ENCODE data around the gene SLC22A4. TPM values are rescaled to one million over a fixed set of nuclear protein-coding genes. Genes with fewer than 3 reads are reported as not detected.

SLC22A4 gene
- total RNA-seq, 1 experiment from 2014 or later: 0.72 TPM

DNA sequence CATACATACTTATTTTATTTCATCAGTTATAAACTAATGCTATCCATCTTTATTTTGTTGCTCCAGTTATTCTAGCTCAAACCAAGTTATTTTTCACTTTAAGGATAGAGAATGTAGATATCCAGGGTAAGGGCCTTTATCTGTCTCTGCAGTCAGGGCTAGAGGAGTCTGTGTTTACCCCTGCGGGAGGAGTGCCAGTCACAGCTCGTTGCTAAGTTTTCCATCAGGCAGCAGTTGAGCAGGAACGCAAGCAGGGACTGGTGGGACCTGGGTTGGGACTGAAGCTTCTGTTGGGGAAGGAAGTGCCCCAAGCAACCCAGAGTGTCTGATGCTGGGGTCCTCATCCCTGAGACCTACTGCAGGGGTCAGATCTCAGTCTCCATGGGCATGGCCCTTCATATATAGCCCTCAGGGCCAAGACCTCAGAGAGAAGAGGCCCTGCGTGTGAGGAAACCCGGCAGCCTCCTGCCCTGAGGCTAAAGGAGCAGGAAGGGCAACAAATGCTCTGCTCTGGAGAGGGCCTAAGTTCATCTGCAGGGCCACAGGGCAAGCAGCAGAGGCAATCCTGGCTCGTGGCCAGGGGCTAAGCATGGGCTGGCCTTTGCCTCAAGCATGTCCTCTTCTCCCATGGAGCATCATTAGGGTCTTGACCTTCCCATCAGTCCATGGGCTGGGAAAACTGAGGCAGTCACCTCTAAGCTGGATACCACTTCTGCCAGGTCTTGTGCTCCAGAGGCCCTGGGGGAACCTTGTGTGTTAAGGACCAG is 6.6 kb downstream of the SLC22A4 start:
- no peak overlapping the region for H3K23ac ChIP-seq (ENCODE audit: insufficient read length, low read depth, low read length)
- H3K9ac ChIP-seq (ENCODE audit: extremely low read depth, insufficient read length, low read length): no peak overlapping the region
- H3K9me3 Mint-ChIP-seq: peaks cover 0 to 3% of the 10 kb centered on the region in 2 experiments; a peak in 4 of 5 replicates
- H3K4me1 Mint-ChIP-seq: peaks cover 5 to 13% of the 10 kb centered on the region in 2 experiments
- H3K27ac ChIP-seq (ENCODE audit: insufficient read length, low read depth, low read length): no peak overlapping the region
- no peak overlapping the region for H3K4me2 ChIP-seq (ENCODE audit: insufficient read depth, insufficient read length, low read length)
- peaks cover 11% of the 10 kb centered on the region for H3K27me3 Mint-ChIP-seq (ENCODE audit: low read depth)
- H2BK20ac ChIP-seq (ENCODE audit: low read depth, low read length, poor library complexity, severe bottlenecking): no peak overlapping the region
- H3K27me3 ChIP-seq (ENCODE audit: insufficient read depth, low read length): no peaks in the 10 kb centered on the region
- peaks cover 2% of the 10 kb centered on the region for H4K20me1 ChIP-seq (ENCODE audit: control insufficient read depth, insufficient read depth, insufficient read length)
- no peak overlapping the region for H2AK5ac ChIP-seq (ENCODE audit: insufficient read length, low read length)
- H2BK15ac ChIP-seq (ENCODE audit: low read depth, low read length): no peak overlapping the region
- H3K14ac ChIP-seq (ENCODE audit: insufficient read depth, low read length): no peak overlapping the region; the same call in 1 of the 2 replicates
- peaks cover 0 to 5% (median 0%) of the 10 kb centered on the region in 3 experiments; a peak in 2 of 7 replicates for H3K36me3 Mint-ChIP-seq (ENCODE audit: insufficient read depth in 1 of 3, low read depth in 3 of 3)
- no peak overlapping the region for H2BK5ac ChIP-seq (ENCODE audit: insufficient read length, low read length)
- H3K4ac ChIP-seq (ENCODE audit: low read depth, low read length): no peak overlapping the region
- H3K4me3 Mint-ChIP-seq: no peak overlapping the region
- H3K56ac ChIP-seq (ENCODE audit: insufficient read length, low read depth, low read length): no peak overlapping the region
- no peak overlapping the region for H2BK120ac ChIP-seq (ENCODE audit: low read depth, low read length, poor library complexity, severe bottlenecking)
- no peak overlapping the region for H3K18ac ChIP-seq (ENCODE audit: insufficient read length, low read depth, low read length)
- H3K27ac Mint-ChIP-seq: no peak overlapping the region
- H3K23me2 ChIP-seq (ENCODE audit: insufficient read length, low read depth, low read length, poor library complexity, severe bottlenecking): no peaks in the 10 kb centered on the region
- H2BK12ac ChIP-seq (ENCODE audit: insufficient read length, low read depth, low read length): no peak overlapping the region
- H4K5ac ChIP-seq (ENCODE audit: insufficient read length, low read depth, low read length): no peak overlapping the region
- H4K8ac ChIP-seq (replicated peaks; ENCODE audit: insufficient read length, low read depth, low read length): no peak overlapping the region
- no CpG with 5 or more reads among the region's 6 CpGs for WGBS (ENCODE audit: extremely low coverage, insufficient read length, low lambda C conversion rate)
- no peak overlapping the region for H3T11ph ChIP-seq (ENCODE audit: low read length)
- H2AFZ ChIP-seq (ENCODE audit: low read length): no peak overlapping the region
- DNase-seq: no peak
- H3K79me1 ChIP-seq (ENCODE audit: insufficient read depth, low read depth, low read length, poor library complexity, severe bottlenecking): no peaks in the 10 kb centered on the region
- no peaks in the 10 kb centered on the region for H3K9me3 ChIP-seq (ENCODE audit: control insufficient read depth, low read depth, low read length)
- no peaks in the 10 kb centered on the region for H3K4me1 ChIP-seq (ENCODE audit: insufficient read depth, low read length)
- no peaks in the 10 kb centered on the region for H3K79me2 ChIP-seq (ENCODE audit: insufficient read depth, low read length)
- TF ChIP-seq, protein P1, sequence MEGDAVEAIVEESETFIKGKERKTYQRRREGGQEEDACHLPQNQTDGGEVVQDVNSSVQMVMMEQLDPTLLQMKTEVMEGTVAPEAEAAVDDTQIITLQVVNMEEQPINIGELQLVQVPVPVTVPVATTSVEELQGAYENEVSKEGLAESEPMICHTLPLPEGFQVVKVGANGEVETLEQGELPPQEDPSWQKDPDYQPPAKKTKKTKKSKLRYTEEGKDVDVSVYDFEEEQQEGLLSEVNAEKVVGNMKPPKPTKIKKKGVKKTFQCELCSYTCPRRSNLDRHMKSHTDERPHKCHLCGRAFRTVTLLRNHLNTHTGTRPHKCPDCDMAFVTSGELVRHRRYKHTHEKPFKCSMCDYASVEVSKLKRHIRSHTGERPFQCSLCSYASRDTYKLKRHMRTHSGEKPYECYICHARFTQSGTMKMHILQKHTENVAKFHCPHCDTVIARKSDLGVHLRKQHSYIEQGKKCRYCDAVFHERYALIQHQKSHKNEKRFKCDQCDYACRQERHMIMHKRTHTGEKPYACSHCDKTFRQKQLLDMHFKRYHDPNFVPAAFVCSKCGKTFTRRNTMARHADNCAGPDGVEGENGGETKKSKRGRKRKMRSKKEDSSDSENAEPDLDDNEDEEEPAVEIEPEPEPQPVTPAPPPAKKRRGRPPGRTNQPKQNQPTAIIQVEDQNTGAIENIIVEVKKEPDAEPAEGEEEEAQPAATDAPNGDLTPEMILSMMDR (conservative IDR thresholded peaks at IDR 0.05): no peak
- H4K91ac ChIP-seq (ENCODE audit: insufficient read length, low read depth, low read length): no peak overlapping the region

All from H9 (cell line).